GM18502 (cell line): ENCODE results near the gene EEF2KMT.

Experiments
- ATAC-seq: cut with Tn5 transposase; IDR thresholded peaks from one replicate; pipeline ENCODE4 v1.9.1; 2021; ENCODE audit warnings: mild to moderate bottlenecking; ENCODE audit not compliant: unreplicated experiment, poor library complexity

Gene EEF2KMT

DNA sequence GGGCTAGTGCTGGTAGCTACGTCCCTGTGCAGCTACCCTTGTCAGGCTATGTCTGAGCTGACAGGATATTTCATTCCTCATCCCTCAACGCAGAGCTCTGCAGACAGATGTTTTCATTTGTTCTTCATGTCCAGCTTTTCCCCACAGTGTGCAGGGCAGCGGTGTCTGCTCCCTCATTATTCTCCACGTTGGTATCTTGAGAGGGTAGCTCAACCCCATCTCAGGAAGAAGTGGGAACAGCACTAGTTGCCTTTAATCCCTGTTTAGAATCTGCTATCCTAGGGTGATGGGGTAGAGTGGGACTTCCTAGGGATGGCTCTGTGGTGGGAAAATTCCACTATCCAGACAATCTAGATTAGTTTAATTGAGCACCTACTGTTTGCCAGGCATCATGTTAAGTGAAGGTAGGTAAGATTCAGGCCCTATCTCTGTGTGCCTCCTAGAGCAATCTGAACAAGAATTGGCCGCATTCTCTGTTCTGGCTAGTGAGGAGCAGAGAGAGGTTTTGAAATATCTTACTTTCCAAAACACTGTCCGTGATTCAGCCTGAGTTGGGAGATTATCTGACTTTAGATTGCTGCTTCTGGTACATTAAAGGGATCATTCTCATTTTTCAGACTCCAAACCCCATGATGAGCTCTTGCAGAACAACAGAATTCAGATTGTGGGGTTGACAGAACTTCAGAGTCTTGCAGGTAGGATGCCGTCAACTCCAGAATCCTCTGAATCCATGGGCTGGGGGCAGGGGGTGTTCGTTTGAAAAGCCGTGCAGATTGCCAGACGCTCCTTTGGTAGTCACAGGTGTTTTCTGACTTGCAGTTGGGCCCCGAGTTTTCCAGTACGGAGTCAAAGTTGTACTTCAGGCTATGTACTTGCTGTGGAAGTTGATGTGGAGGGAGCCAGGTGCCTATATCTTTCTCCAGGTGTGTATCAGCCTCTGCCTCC lies 25.0 kb downstream of the EEF2KMT start:
- ATAC-seq: no peak

DNA sequence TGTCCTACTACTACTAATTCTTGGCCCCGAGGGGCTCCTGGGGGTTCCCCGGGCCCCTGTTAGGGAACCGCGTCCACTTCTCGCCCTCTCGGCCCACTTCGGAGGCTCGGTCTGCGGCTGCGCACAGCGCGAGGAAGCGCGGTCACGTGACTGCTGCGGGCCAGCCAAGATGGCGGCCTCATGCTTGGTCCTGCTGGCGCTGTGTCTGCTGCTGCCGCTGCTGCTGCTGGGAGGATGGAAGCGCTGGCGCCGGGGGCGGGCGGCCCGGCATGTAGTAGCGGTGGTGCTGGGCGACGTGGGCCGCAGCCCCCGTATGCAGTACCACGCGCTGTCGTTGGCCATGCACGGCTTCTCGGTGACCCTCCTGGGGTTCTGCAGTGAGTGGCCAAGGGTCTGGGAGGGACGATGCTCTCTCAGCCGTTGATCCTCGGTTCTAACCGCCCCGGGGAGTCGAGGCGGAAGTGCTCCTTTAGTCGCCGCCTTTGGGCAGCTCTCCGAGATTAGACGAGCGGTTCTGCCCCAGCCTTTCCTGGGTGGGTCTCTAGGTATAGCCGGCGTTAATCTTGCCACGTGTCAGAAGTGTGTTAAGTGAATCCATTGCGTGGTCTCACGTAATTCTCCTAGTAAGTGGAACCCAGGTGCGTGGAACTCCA lies 25.8 kb downstream of the EEF2KMT start, which contains the start of gene ALG1:
ALG1 (plus strand) TSS at position 163 of the 653 bp plus-strand sequence; CDS start at position 170, 7 bp downstream.
- ATAC-seq: peak; percentile 85

DNA sequence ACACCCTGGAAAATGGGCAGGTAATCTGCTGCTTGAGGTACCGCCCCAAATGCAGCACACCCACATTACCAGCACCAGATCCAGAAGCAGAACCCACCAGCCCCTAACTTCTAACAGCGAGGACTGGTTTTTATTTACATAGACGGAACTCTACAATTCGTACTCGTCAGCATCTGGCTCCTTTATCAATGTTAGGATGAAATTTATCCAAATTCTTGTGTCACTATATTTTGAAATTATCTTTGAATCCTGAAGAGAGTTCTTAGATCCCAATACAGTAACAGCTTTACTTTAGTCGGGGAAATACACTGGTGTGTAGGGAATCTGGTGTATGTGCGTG lies 26.3 kb downstream of the EEF2KMT start:
- no peak for ATAC-seq

DNA sequence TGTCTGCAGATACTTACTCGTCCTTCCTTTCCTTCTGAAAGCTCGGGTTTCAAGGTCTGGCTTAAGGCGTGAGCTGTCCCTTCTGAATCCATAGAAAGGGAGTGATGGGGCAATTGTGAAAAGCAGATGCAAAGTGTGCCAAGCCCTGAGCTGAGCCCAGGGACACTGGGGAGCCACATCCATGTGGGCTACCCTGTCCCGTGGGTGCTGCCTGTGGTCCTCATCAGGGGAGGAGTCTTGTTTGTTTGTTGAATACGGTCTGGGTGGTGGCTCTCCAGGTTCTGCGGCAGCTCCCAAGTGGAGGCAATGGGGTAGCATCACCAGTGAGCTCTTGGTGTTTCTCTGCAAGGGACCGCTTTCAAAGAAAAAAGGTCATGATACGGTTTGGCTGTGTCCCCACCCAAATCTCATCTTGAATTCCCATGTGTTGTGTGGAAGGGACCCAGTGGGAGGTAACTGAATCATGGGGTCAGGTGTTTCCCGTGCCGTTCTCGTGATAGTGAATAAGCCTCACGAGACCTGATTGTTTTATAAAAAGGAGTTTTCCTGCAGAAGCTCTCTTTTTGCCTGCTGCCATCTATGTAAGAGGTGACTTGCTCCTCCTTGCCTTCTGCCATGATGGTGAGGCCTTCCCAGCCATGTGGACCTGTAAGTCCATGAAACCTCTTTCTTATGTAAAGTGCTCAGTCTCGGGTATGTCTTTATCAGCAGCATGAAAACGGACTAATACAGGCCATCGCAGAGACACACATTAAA lies 27.0 kb downstream of the EEF2KMT start:
- ATAC-seq: no peak

DNA sequence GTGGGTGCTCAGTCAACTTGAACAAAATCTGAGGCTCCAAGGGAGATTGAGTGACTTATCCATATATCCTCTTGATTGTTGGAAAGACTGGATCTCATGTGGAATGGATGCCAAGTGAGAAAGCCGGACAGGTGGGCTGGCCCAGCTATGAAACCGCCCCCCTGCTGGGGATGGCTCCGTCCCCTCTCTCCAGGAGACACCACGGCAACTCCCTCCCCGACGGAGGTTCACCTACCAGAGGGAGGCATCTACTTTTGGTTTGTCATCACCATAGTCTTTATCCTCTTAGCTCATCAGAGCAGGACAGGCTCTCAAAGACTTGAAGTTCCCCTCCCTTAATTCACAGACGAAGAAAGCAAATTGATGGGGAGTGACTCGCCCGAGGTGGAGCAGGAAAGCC lies 27.7 kb downstream of the EEF2KMT start:
- ATAC-seq: no peak

DNA sequence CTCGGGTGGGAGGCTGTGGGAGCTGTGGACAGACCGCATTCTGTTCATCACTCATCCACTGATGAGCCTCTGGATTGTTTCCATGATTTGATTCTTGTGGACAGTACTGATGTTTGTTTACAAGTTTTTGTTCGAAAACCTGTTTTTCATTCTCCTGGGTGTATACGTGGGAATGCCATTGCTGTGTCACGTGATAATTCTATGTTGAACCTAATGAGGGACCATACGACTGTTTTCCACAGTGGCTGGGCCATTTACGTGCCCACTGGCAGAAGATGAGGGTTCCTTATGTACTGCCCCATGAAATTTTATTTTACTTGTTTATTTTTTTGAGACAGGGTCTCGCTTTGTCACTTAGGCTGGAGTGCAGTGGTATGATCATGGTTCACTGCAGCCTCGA lies 28.5 kb downstream of the EEF2KMT start:
- ATAC-seq: no peak

DNA sequence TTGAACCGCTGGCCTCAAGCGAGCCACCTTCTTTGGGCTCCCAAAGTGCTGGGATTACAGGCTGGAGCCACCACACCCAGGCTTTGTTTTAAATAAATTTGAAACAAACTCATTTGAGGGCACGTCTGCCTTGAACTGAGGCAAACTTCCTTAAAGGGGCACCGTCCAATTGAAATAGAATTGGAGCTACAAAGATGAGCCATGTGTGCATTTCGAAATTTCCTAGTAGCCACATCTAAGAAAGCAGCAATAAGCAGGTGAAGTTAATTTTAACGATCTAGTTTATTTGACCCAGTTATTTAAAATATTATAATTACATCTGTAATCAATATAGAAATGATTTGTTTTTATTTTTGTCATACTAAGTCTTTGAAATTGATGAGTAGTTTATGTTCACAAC lies 31.1 kb downstream of the EEF2KMT start:
- ATAC-seq: no peak

DNA sequence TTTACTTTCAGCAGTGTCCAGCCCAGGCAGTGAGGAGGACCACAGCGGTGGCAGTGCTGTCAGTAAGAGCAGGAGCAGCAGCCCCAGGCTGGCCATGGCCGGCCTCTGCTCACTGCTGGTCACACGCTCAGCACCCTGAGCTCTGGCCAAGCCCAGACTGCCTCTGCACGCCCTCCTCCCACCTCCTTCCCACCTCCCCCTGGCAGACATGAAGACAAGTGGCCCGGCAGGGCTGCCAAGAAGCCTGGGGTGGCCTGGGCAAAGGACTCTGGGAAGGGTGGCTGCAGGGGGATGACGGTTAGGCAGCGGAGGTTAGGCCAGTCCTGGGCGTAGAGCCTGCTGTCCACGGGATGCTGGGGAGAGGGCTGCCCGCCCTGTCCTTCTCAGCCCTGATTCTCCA lies 31.8 kb downstream of the EEF2KMT start, which contains the start of gene C16orf89:
C16orf89 (minus strand) TSS at position 144 of the 400 bp plus-strand sequence; CDS start at position 96, 48 bp downstream.
- no peak for ATAC-seq

DNA sequence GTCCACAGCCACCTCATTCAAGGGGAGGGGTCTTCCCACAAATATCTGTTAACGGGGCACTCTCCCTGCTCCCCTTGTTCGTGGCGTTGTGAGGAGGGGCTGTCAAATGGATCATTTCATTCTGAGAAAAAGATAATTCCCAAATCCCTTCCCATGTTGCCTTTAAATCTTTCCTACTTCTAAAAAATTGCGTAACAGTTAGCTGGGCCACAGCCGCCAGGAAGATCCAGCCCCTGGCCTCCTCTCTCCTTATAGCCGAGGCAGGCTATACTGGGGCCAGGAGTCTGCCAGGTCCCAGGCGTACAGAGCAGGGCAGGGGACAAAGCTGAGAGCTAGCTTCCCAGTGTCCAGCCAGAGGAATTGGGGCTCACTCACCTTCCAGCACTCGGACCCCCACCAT lies 32.3 kb downstream of the EEF2KMT start:
- no peak for ATAC-seq

DNA sequence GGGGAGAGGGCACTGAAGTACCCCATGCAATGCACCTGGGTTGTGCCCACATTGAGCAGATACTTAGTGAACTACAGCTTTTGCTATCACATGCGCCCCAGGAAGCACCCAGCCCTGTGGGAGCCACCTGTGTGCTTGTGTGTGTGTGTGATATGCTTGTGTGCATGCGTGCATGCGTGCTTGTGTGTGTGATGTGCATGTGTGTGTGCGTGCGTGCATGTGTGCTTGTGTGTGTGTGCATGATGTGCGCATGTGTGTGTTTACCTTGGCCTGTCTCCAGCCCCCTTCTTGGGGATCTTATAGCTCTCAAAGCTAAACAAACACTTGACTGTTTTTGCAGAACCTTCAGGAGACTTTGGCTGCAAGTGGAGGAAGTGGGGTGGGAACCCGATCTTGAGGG lies 32.7 kb downstream of the EEF2KMT start:
- ATAC-seq: no peak

DNA sequence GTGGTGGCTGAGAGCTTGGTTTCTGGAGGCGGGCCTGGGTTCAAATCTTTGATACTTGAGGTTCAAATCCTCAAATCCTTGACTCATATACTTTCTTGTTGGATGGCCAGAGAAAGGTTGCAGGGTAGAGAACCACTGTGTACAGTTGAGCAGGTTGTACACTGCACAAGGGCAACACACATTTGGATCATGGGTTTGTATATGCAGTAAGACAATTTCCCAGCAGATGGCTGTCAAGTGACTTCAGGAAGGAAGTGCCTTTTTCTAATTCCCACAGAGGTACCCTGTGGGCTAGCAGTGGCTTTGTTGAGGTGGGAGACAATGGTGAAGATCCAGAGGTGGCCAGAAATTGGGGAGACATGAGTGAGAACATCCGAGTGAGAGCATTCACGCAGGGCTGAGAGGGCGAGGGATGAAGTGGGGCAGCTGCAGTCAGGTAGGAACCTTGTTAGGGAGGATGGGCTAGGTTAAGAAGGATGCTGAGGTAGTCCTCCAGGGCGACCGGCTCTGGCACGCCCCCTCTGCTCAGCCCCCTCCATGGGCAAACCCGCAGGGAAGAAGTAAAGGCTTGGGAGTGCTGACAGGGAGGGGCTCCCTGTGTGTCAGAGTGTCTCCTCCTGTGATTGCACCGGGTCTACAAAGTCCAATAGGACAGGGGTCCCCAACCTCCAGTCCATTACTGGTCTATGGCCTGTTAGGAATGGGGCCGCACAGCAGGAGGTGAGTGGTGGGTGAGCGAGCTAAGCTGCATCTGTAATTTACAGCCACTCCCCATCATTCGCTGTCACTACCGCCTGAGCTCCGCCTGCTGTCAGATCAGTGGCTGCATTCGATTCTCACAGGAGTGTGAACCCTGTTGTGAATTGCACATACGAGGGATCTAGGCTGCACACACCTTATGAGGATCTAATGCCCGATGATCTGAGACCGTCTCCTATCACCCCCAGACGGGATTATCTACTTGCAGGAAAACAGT lies 34.5 kb downstream of the EEF2KMT start:
- no peak for ATAC-seq

DNA sequence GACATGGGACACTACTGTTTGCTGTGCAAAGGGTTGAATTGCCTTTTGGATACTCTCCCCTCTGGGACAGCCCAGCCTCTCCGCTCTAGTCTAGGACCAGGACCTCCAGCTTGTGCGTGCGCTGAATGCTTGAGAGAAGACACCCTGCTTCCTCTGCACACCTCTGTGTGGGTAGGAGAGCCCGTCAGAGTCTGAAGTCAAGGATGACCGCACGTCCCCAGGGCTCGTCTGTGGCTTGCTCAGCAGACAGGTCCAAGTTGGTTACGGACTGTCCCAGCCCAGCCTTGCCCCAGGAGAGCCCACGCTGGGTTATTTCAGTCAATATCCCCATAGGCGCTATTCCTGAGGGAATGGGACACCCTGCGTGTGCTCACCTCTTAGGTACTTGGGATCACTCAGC lies 35.5 kb downstream of the EEF2KMT start:
- ATAC-seq: no peak

DNA sequence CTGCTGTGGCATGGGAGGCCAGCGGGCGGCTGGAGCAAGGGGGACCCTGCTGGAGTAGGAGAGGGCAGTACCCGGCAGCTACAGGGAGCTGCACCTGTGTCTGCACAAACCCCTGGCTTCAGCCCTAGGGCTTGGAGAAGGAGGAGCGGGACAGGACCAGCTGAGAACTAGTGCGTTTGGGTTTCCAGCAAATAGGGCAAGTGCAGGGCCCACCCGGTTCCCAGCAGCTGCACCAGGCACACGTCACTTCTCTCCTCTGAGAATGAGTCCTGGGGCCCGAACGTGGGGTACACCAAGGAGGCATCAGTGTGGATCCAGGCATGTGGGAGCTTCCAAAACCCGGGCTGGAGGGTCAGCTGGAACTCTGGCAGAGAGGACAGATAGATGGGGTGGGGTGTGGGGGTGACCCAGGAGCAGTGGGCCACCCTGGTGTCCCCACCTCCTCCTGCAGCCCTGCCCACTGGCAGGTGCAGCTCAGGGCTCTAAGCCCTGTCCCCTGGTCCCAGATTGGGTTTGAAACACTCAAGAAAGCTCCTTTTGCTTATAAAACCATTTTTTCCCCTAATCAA lies 37.4 kb downstream of the EEF2KMT start:
- no peak for ATAC-seq

DNA sequence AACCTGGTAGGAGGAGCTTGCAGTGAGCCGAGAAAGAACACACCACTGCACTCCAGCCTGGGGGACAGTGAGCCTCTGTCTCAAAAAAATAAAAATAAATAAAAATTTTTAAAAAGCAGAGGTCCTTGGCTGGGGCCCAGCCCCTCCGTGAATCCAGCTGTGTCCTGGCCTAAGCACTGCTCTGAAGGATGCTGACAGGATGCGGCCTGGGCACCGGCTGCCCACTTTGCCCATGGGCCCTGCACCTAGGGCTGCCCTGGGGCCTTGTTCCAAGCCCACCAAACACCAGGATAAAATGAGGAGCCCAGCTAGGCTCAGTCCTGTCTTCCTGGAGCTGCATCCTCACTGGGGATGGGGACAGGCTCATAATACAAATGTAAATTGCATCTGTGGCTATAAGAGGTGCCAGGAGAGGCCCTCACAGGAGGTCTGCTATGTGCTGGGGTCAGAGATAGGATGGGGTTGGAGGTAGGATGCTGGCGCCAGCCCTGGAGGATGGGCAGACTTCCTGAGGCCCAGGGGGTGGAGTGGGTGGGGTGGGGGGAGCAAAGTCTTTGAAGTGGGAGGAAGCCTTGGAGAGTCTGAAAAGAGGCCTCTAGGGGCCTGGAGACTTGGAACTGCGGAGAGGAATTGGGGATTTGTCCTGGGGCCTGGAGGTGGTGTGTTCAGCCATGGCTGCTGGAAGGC lies 38.1 kb downstream of the EEF2KMT start:
- no peak for ATAC-seq

DNA sequence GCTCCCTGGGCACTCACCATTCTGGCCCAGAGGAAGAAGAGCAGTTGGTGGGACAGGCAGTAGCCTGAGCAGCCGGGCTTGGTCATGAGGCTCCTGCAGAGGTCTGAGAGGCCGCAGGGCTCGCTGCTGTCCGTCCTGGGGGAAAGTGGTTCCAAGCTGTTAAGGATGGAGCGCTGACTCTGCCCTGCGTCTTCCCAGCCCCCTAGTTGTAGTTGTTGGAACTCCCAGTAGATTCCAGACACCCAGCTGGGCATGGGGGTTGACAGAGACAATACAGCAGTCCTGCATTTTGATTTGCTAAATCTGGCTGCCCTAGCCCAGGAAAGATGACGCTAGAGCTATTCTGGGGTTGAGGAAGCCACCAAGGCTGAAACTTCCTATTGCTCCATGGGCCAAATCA lies 39.1 kb downstream of the EEF2KMT start:
- ATAC-seq: no peak

DNA sequence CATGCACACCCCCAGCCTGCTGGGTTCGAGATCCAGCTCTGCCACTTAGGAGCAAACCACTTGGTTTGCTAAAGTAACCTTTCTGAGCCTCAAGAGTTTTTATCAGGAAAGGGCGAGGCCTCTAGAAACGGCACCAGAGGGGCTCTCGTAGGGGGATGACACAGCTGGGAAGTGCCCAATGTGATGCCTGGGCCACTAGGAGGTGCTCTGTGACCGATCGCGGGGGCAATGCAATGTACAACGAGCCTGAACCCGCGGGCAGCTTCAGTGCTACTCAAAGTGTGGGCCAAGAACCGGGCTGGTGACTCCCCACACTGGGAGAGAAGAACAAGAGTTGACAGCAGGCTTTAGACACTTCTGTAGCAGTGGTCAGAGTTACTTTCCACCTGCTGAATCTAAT lies 41.2 kb downstream of the EEF2KMT start:
- ATAC-seq: peak; percentile 71

DNA sequence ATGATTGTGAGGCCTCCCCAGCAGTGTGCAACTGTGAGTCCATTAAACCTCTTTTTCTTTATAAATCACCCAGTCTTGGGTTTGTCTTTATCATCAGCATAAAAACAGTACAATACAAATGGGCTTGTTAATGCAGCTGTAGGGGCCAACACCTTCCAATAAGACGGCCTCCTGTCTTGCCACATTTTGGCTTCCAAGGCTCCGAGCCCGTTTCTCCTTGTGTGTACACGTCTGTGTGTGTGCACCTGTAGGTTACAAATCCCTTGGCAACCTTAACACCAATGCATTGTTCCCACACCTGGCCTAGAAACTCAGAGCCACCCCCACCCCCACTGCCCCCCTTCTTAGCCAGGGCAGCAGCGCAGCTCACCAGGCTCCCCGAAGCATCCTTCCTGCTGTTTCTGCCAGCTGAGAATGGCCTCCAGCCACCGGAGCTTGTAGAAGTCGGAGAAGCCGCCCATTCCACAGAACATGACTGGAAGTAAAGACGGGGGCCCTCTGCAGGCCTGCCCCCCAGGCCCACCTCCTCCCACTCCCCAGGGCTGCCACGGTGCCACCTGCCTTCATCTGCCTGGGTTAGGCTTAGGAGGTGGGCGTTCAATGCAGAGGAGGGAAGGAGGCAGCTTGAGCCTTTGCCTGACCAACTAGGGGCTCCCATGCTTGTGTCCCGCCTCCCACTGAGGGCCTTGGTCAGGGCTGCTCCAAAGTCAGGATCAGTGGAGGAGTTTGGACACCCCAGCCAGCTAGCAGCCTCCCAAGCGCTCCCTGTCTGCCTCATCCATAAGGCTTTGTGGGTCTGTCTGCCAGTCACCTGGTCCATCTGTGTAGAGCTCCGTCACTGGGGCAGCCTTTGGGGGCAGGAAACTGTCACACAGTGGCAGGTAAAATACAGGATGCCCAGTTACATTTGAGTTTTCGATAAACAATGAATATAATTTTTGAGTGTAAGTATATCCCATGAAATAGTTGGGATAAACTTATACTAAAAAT lies 42.4 kb downstream of the EEF2KMT start:
- ATAC-seq: no peak

DNA sequence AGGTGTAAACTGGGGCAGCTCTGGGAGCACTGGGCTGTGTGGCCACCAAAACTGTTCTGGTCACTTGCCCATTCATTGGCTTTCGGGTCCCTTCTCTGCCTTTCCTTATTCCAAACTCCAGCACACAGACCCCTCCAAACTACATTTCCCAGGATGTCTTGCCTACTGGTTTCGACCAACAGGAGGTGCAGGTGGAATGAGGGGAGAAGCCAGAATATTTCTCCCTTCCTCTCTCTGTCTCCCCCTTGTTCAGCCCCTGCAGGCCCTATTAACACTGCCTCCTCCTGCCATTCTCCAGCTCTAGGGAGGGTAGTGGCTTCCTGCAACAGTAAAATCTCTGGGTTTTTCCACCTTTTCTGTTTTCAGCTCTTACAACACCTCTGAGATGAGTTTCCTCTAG lies 50.7 kb downstream of the EEF2KMT start:
- no peak for ATAC-seq
